WTC11 (cell line): Measurements from ENCODE around the gene HTR7.

Source experiments
- CTCF ChIP-seq: fragments of 200-600 bp; IDR thresholded peaks from 2 replicates; pipeline ENCODE4 v1.8.0; 2022; ENCODE audit warnings: antibody characterized with exemption
- E2F5 ChIP-seq: sonication (generic); formaldehyde crosslinking; IDR thresholded peaks from 2 replicates; pipeline ENCODE4 v1.8.1; 2022; ENCODE audit warnings: mild to moderate bottlenecking, moderate library complexity, missing genetic modification reagents
- GABPB1 ChIP-seq: sonication (generic); formaldehyde crosslinking; IDR thresholded peaks from 2 replicates; pipeline ENCODE4 v1.8.1; 2023; ENCODE audit warnings: mild to moderate bottlenecking, missing genetic modification reagents
- MAX ChIP-seq: sonication (generic); formaldehyde crosslinking; IDR thresholded peaks from 2 replicates; pipeline ENCODE4 v1.8.0; 2022; ENCODE audit warnings: mild to moderate bottlenecking, missing genetic modification reagents
- RORB ChIP-seq: fragments of 250-450 bp; sonication (Bioruptor Pico); IDR thresholded peaks from 2 replicates; pipeline ENCODE4 v1.9.0; 2021; ENCODE audit warnings: mild to moderate bottlenecking
- TP53 ChIP-seq: sonication (generic); formaldehyde crosslinking; IDR thresholded peaks from 2 replicates; pipeline ENCODE4 v1.8.1; 2023; ENCODE audit warnings: mild to moderate bottlenecking, missing genetic modification reagents

GRCh38 chr10:90889636-90890035 is 31.8 kb upstream of the HTR7 start:
- no peak for TF ChIP-seq CTCF
- TF ChIP-seq RORB: no peak
- no peak for TF ChIP-seq TP53 (CRISPR knock-in tag)
- no peak for TF ChIP-seq E2F5
- TF ChIP-seq GABPB1 (CRISPR knock-in tag): no peak
- no peak for TF ChIP-seq MAX (CRISPR knock-in tag)
